GM23338 (cell line): ENCODE data around the gene WDR31. TPM values are rescaled to one million over a fixed set of nuclear protein-coding genes. Genes with fewer than 3 reads are reported as not detected.

Experiments used
- ATAC-seq: fragments of 200-7000 bp; cut with Tn5 transposase; 3 replicates; pipeline ENCODE4 v1.9.1; 2020
- DNase-seq: peaks from one replicate; pipeline ENCODE4 v3.0.0-alpha.2; 2015; ENCODE audit warnings: low spot score
- H2AFZ ChIP-seq: fragments of 200-600 bp; sonication (generic); 2 replicates; pipeline ENCODE4 v1.8.0; 2016; ENCODE audit warnings: antibody characterized with exemption, mild to moderate bottlenecking, moderate library complexity
- H3F3A ChIP-seq: fragments of 200-600 bp; sonication (generic); replicated peaks from 2 replicates; pipeline ENCODE4 v1.8.0; 2017; ENCODE audit warnings: antibody characterized with exemption, mixed run types, low read depth
- H3K27ac ChIP-seq: fragments of 200-600 bp; sonication (generic); 2 replicates; pipeline ENCODE4 v1.6.1; 2016; ENCODE audit warnings: low read depth
- H3K27me3 ChIP-seq: fragments of 200-600 bp; sonication (generic); 2 replicates; pipeline ENCODE4 v1.8.0; 2016; ENCODE audit warnings: mild to moderate bottlenecking, mixed run types, moderate library complexity; ENCODE audit not compliant: insufficient read depth
- H3K36me3 ChIP-seq: fragments of 200-600 bp; sonication (generic); 2 replicates; pipeline ENCODE4 v1.8.0; 2016; ENCODE audit warnings: mild to moderate bottlenecking; ENCODE audit not compliant: insufficient read depth
- H3K4me1 ChIP-seq: fragments of 200-600 bp; sonication (generic); 2 replicates; pipeline ENCODE4 v1.8.0; 2016; ENCODE audit warnings: mild to moderate bottlenecking, moderate library complexity; ENCODE audit not compliant: insufficient read depth
- H3K4me2 ChIP-seq: fragments of 200-600 bp; sonication (generic); 2 replicates; pipeline ENCODE4 v1.7.1; 2017; ENCODE audit warnings: mixed run types
- H3K4me3 ChIP-seq: fragments of 200-600 bp; sonication (generic); 2 replicates; pipeline ENCODE4 v1.6.1; 2016; ENCODE audit warnings: mixed run types
- H3K79me2 ChIP-seq: fragments of 200-600 bp; sonication (generic); replicated peaks from 2 replicates; pipeline ENCODE4 v1.8.0; 2017; ENCODE audit warnings: mild to moderate bottlenecking; ENCODE audit not compliant: insufficient read depth
- H3K9me2 ChIP-seq: fragments of 200-600 bp; sonication (generic); 2 replicates; pipeline ENCODE4 v1.8.0; 2017; ENCODE audit not compliant: insufficient read depth
- H4K20me1 ChIP-seq: fragments of 200-600 bp; sonication (generic); replicated peaks from 2 replicates; pipeline ENCODE4 v1.8.0; 2017; ENCODE audit warnings: mild to moderate bottlenecking; ENCODE audit not compliant: insufficient read depth
- H3K27ac Mint-ChIP-seq: 2 replicates; pipeline ENCODE4 v1.8.0; 2020; ENCODE audit warnings: inconsistent platforms, mild to moderate bottlenecking, moderate library complexity, mixed read lengths
- H3K27me3 Mint-ChIP-seq: 3 replicates; pipeline ENCODE4 v1.8.0; 2022; ENCODE audit warnings: low read depth, mild to moderate bottlenecking, moderate library complexity, mixed read lengths, inconsistent platforms; ENCODE audit not compliant: insufficient read depth, poor library complexity
- H3K36me3 Mint-ChIP-seq: 3 replicates; pipeline ENCODE4 v1.8.0; 2021; ENCODE audit warnings: low read depth, mild to moderate bottlenecking, inconsistent platforms, moderate library complexity, mixed read lengths
- H3K4me1 Mint-ChIP-seq: 3 replicates; pipeline ENCODE4 v1.8.0; 2020; ENCODE audit warnings: mild to moderate bottlenecking, inconsistent platforms, mixed read lengths
- H3K4me3 Mint-ChIP-seq: 3 replicates; pipeline ENCODE4 v1.8.0; 2021; ENCODE audit warnings: moderate library complexity, mild to moderate bottlenecking, inconsistent platforms, mixed read lengths
- H3K9me3 Mint-ChIP-seq: 3 replicates; pipeline ENCODE4 v1.8.0; 2020; ENCODE audit warnings: moderate library complexity, mild to moderate bottlenecking, inconsistent platforms, mixed read lengths
- CREB1 ChIP-seq: fragments of 250-450 bp; sonication (Bioruptor Pico); IDR thresholded peaks from 2 replicates; pipeline ENCODE4 v1.5.0; 2020; ENCODE audit warnings: low read depth, mild to moderate bottlenecking, moderate library complexity
- CTCF ChIP-seq, 2 experiments: fragments of 200-600 bp in 1 of 2; sonication (generic) in 1 of 2; conservative IDR thresholded peaks; 2 replicates each; pipeline versions ENCODE4 v1.5.1 to v1.6.1; 2016 to 2017; ENCODE audit warnings: antibody characterized with exemption in 2 of 2, low read depth in 2 of 2, mild to moderate bottlenecking in 2 of 2, moderate library complexity in 1 of 2
- ETS1 ChIP-seq: IDR thresholded peaks from 2 replicates; pipeline ENCODE4 v1.6.1; 2016; ENCODE audit warnings: antibody characterized with exemption
- EZH2 ChIP-seq: fragments of 200-600 bp; sonication (generic); IDR thresholded peaks from one replicate; pipeline ENCODE4 v1.8.0; 2017; ENCODE audit warnings: antibody characterized with exemption, mild to moderate bottlenecking, low read depth; ENCODE audit not compliant: unreplicated experiment
- POLR2AphosphoS5 ChIP-seq: IDR thresholded peaks from 2 replicates; pipeline ENCODE4 v1.6.1; 2016; ENCODE audit warnings: antibody characterized with exemption, low read depth
- STAT1 ChIP-seq: IDR thresholded peaks from one replicate; pipeline ENCODE4 v1.6.1; 2016; ENCODE audit warnings: antibody characterized with exemption; ENCODE audit not compliant: unreplicated experiment
- polyA plus RNA-seq: library from polyadenylated mRNA; unstranded; fragments of >200 nt; fragmentation: Nextera tagmentation; extraction: Ambion mirVana; gene quantifications from 2 replicates; pipeline ENCODE4 v1.2.1, GENCODE V29; 2016
- total RNA-seq: library from RNA; depleted of rRNA; stranded (reverse); fragments of >200 nt; shearing (Covaris generic); gene quantifications from 2 replicates; pipeline ENCODE4 v1.2.3, GENCODE V29; 2014

WDR31 gene
- total and polyA plus RNA-seq, 2 experiments from 2014 or later = 0.13 to 0.63 TPM

GRCh38 chr9:113319054-113319453, 21.0 kb downstream of the WDR31 start (continued):
- no peak for TF ChIP-seq ETS1
- no peak for TF ChIP-seq POLR2AphosphoS5
- TF ChIP-seq STAT1 = no peak
- no peak for TF ChIP-seq CTCF (conservative IDR thresholded peaks at IDR 0.05; ENCODE audit: low read depth in 2 of 2)

- H3F3A ChIP-seq = no peaks in the 10 kb centered on the region
- H3K36me3 ChIP-seq = no peaks in the 10 kb centered on the region
- Mint-ChIP-seq H3K4me1 (no peaks in the 10 kb centered on the region), H3K36me3 (no peaks in the 10 kb centered on the region), H3K9me3 (no peaks in the 10 kb centered on the region), H3K27ac (no peak overlapping the region), H3K4me3 (no peak overlapping the region), H3K27me3 (peaks cover 2% of the 10 kb centered on the region)
- H3K27ac ChIP-seq = no peak overlapping the region
- ATAC-seq (no peak), DNase-seq (no peak)
- H3K79me2 ChIP-seq = no peaks in the 10 kb centered on the region
- H3K9me2 ChIP-seq = no peaks in the 10 kb centered on the region
- H3K4me2 ChIP-seq = no peak overlapping the region
- H3K4me1 ChIP-seq = no peaks in the 10 kb centered on the region
- no peaks in the 10 kb centered on the region for H3K27me3 ChIP-seq
- H2AFZ ChIP-seq = no peak overlapping the region
- no peak overlapping the region for H3K4me3 ChIP-seq
- no peaks in the 10 kb centered on the region for H4K20me1 ChIP-seq
- TF ChIP-seq CTCF (conservative IDR thresholded peaks at IDR 0.05; ENCODE audit: low read depth in 2 of 2) = peak in 1 of 2 experiments; percentile 26; a peak in 1 of 4 replicates
- TF ChIP-seq EZH2 = no peak
Observed at GRCh38 chr9:113317777-113318176, 22.3 kb downstream of the WDR31 start.

- no peak for DNase-seq
- peaks cover 2% of the 10 kb centered on the region for H3K27me3 Mint-ChIP-seq
Observed at GRCh38 chr9:113316030-113316429, 24.0 kb downstream of the WDR31 start.

More at GRCh38 chr9:113316030-113316429, 24.0 kb downstream of the WDR31 start:
- no peak overlapping the region for H2AFZ ChIP-seq
- H3K27me3 ChIP-seq = no peaks in the 10 kb centered on the region
- H3K36me3 Mint-ChIP-seq = no peaks in the 10 kb centered on the region
- no peaks in the 10 kb centered on the region for H3F3A ChIP-seq
- TF ChIP-seq EZH2 (no peak), CREB1 (CRISPR knock-in tag) (no peak)
- H3K36me3 ChIP-seq = no peaks in the 10 kb centered on the region
- no peak overlapping the region for H3K4me3 ChIP-seq
- H3K4me3 Mint-ChIP-seq = no peak overlapping the region
- no peak overlapping the region for H3K4me2 ChIP-seq
- no peaks in the 10 kb centered on the region for H3K79me2 ChIP-seq
- no peaks in the 10 kb centered on the region for H3K4me1 ChIP-seq
- ATAC-seq = no peak
- no peaks in the 10 kb centered on the region for H3K4me1 Mint-ChIP-seq
- H4K20me1 ChIP-seq = no peaks in the 10 kb centered on the region
- no peaks in the 10 kb centered on the region for H3K9me2 ChIP-seq
- no peak overlapping the region for H3K27ac ChIP-seq
- no peak overlapping the region for H3K27ac Mint-ChIP-seq
- H3K9me3 Mint-ChIP-seq = no peaks in the 10 kb centered on the region
